Lung (tissue), 12 donors: Measurements from ENCODE around the gene IQCK. TPM values are rescaled to one million over a fixed set of nuclear protein-coding genes. Genes with fewer than 3 reads are reported as not detected.

Experiments used
- ATAC-seq: fragments of 200-7000 bp; cut with Tn5 transposase; one replicate; pipeline ENCODE4 v1.9.1; 2020; ENCODE audit warnings: moderate number of reproducible peaks; ENCODE audit not compliant: insufficient read depth, low FRiP score
- DNase-seq, 3 donors: peaks; one replicate each; pipeline ENCODE4 v3.0.0-alpha.2; 2013 to 2017
- H3K27ac ChIP-seq, 2 donors: one replicate each; pipeline ENCODE4 v1.5.1; 2013; ENCODE audit warnings: mild to moderate bottlenecking in 2 of 2, moderate library complexity in 2 of 2, control low read depth in 1 of 2, inconsistent platforms in 1 of 2, low read depth in 1 of 2, low read length in 1 of 2
- H3K27me3 ChIP-seq, 3 donors: one replicate each; pipeline ENCODE4 v1.5.1; 2013; ENCODE audit warnings: low read length in 2 of 3; ENCODE audit not compliant: control insufficient read depth in 3 of 3, insufficient read depth in 3 of 3
- H3K36me3 ChIP-seq, 4 donors: one replicate each; pipeline ENCODE4 v1.5.1; 2013; ENCODE audit warnings: low read length in 4 of 4, mild to moderate bottlenecking in 1 of 4, moderate library complexity in 1 of 4; ENCODE audit not compliant: control insufficient read depth in 4 of 4, insufficient read depth in 4 of 4
- H3K4me1 ChIP-seq, 5 donors: one replicate each; pipeline ENCODE4 v1.5.1; 2013; ENCODE audit warnings: low read length in 5 of 5, mild to moderate bottlenecking in 2 of 5, moderate library complexity in 1 of 5; ENCODE audit not compliant: control insufficient read depth in 5 of 5, insufficient read depth in 5 of 5
- H3K4me3 ChIP-seq: one replicate; pipeline ENCODE4 v1.5.1; 2013; ENCODE audit warnings: mild to moderate bottlenecking, control low read depth, moderate library complexity
- H3K9ac ChIP-seq, 2 donors: one replicate each; pipeline ENCODE4 v1.5.1; 2013; ENCODE audit warnings: low read length in 2 of 2, control low read depth in 1 of 2; ENCODE audit not compliant: insufficient read depth in 1 of 2
- H3K9me3 ChIP-seq, 4 donors: one replicate each; pipeline ENCODE4 v1.5.1; 2013; ENCODE audit warnings: low read length in 3 of 4, mild to moderate bottlenecking in 1 of 4, moderate library complexity in 1 of 4; ENCODE audit not compliant: control insufficient read depth in 4 of 4, insufficient read depth in 3 of 4
- CTCF ChIP-seq: IDR thresholded peaks from 2 replicates; pipeline ENCODE4 v1.5.1; 2012; ENCODE audit warnings: mild to moderate bottlenecking; ENCODE audit errors: control extremely low read depth, extremely low read depth
- WGBS, 2 donors: extraction: QIAGEN DNeasy Blood & Tissue Kit; methylation state at CpG; one replicate each; pipeline ENCODE4 v1.1.7; 2013; 5-methylcytosine and 5-hydroxymethylcytosine counted together
- polyA plus RNA-seq, 2 donors: library from polyadenylated mRNA; stranded (reverse); fragments of 200-250 nt; gene quantifications; one replicate each; pipeline ENCODE4 v1.2.1, GENCODE V29; 2013
- total RNA-seq, 2 donors: library from RNA; depleted of rRNA in 1 of 2; stranded (reverse); fragments of >200 nt in 1 of 2; gene quantifications; one replicate each; pipeline ENCODE4 v1.2.1, GENCODE V29; 2014 to 2021
- donor health status: control.
- donor health status: control.
- donor health status: Bipolar disorder and iron deficiency.
- donor health status: healthy.
- donor health status: DM: yes; HTN: yes; CAD: no.

The IQCK gene
- total and polyA plus RNA-seq, 4 donors = 12.7 to 27.0 (median 20.4) TPM

DNA sequence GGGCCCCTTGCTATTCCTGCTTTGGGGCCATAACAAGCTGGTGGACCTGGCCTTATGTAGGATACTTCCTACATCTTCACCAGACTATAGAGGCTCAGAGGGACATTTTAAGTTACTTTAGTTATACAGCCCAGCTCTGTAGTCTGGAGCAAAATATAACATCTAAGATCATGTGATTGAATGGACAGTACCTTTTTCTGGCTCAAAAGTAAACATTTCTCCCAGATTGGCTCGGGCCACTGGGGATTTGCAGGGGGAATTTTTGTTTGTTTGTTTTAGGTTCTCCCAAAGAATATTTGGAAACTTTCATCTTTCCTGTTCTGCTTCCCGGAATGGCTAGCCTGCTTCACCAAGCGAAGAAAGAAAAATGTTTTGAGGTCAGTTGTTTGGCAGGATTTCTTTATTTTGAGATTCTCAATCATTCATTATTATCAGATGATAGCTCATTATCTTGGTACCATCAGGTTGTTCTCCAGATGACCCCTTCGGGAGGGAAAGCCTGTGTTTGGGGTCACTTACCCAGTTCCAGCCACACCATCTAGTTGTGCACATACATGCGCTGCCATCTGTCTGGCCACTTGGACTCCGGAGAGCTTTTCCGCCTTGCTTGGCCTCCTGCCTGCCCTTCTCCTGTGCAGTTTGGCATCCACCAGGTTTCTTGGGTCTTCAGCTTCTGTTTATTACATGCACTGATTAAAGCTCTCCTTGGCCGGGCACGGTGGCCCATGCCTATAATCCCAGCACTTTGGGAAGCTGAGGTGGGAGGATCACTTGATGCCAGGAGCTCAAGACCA is 17.2 kb downstream of the IQCK start:
- no peak for DNase-seq
- H3K27me3 ChIP-seq = no peaks in the 10 kb centered on the region
- peaks cover 0 to 7% (median 0%) of the 10 kb centered on the region in 5 donors for H3K4me1 ChIP-seq
- no peak overlapping the region for H3K4me3 ChIP-seq
- no peaks in the 10 kb centered on the region for H3K9me3 ChIP-seq
- peak overlapping the region; percentile 26 to 35 for H3K27ac ChIP-seq
- H3K36me3 ChIP-seq = peaks cover 0 to 20% (median under 1%) of the 10 kb centered on the region in 4 donors
- H3K9ac ChIP-seq = no peak overlapping the region
- no peak for ATAC-seq
- 65 to 72% methylated on average over 9 of the region's 9 CpGs for WGBS, 2 donors
- no peak for TF ChIP-seq CTCF

DNA sequence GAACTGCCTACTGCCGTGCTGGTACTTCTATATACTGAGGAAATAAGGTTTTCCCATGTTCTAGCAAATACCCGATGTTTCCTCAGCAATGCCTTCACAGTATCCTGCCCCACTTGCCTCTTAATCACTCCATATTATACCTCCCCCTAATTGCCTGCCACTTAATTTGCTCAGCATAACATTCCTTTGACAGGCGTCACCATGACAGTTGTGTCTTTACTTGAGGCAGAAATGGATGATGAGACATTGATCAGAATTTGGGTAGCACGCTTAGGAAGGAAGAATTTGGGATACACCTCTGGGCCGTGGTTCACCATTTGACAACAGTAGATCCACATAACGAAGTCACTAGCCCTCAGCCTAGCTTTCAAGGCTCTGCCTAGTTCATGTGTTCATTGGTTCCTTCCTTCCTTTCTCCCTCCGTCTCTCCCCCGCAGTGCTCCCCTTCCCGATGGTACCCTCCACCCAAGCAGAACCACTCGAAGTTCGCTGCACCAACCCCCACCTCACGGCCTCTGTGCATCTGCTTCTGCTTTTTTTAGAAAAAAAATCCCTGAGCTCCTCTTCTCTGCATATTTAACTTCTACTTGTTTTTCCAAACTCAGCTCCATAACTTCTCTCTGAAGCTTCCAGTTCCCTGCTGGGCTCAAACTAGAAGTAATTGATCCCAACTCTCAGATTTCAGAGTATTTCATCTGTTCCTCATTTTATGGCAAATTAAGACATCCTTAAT is 19.4 kb downstream of the IQCK start:
- no peak for TF ChIP-seq CTCF
- Histone ChIP-seq H3K27me3 (no peaks in the 10 kb centered on the region), H3K36me3 (peaks cover 0 to 16% (median under 1%) of the 10 kb centered on the region in 4 donors), H3K9ac (no peak overlapping the region), H3K9me3 (no peaks in the 10 kb centered on the region), H3K4me3 (no peak overlapping the region), H3K4me1 (peaks cover 0 to 7% (median 0%) of the 10 kb centered on the region in 5 donors), H3K27ac (no peak overlapping the region)
- ATAC-seq (no peak), DNase-seq (no peak)
- 64 to 78% methylated on average over 12 of the region's 12 CpGs for WGBS, 2 donors

GRCh38 chr16:19741354-19741753 is 23.3 kb downstream of the IQCK start:
- Histone ChIP-seq H3K27ac (no peak overlapping the region), H3K9ac (no peak overlapping the region), H3K27me3 (no peaks in the 10 kb centered on the region), H3K36me3 (peaks cover 0 to 12% (median under 1%) of the 10 kb centered on the region in 4 donors), H3K9me3 (no peaks in the 10 kb centered on the region), H3K4me1 (peaks cover 0 to 4% (median 0%) of the 10 kb centered on the region in 5 donors), H3K4me3 (no peak overlapping the region)
- ATAC-seq = no peak
- DNase-seq = no peak
- TF ChIP-seq CTCF = no peak
- 97 to 98% methylated on average over 1 of the region's 1 CpG for WGBS, 2 donors
